GM12878 (cell line): ENCODE measurements around the gene MAPRE3. TPM values are rescaled to one million over a fixed set of nuclear protein-coding genes. Genes with fewer than 3 reads are reported as not detected.

Source experiments
- ATAC-seq: fragments of 200-7000 bp; cut with Tn5 transposase; 3 replicates; pipeline ENCODE4 v1.9.1; 2020; ENCODE audit warnings: mild to moderate bottlenecking, moderate library complexity
- BruUV-seq: library from RNA; stranded (reverse); fragments of 400-500 nt; replicated peaks from 2 replicates; lab custom pipeline; 2021; lab: Mats Ljungman, UMichigan
- CTCF ChIA-PET: fragments of 300-600 bp; sonication (Branson Sonifier 250); formaldehyde crosslinking; extraction: SDS; loops from one replicate; lab custom pipeline; 2021; ENCODE audit warnings: inconsistent platforms; lab: Yijun Ruan, JAX
- POLR2A ChIA-PET: fragments of 350-600 bp; formaldehyde crosslinking; extraction: SDS; loops from one replicate; lab custom pipeline; 2021; ENCODE audit warnings: inconsistent platforms; lab: Charles Lee
- RAD21 ChIA-PET: fragments of 300-600 bp; sonication (Branson Sonifier 250); formaldehyde crosslinking; loops from one replicate; lab custom pipeline; 2023; ENCODE audit warnings: antibody characterized with exemption; ENCODE audit not compliant: unreplicated experiment; lab: Charles Lee
- SMC1A ChIA-PET: fragments of 300-600 bp; sonication (Branson Sonifier 250); formaldehyde crosslinking; loops from one replicate; lab custom pipeline; 2023; ENCODE audit not compliant: unreplicated experiment, uncharacterized antibody; lab: Charles Lee
- DNase-seq: peaks from one replicate; pipeline ENCODE4 v3.0.0-alpha.2; 2011; ENCODE audit warnings: low read depth, low spot score
- FAIRE-seq: peaks from 3 replicates; lab custom pipeline; 2011; peaks lifted over from hg19 to GRCh38; lab: Jason Lieb, UNC
- H2AFZ ChIP-seq: 2 replicates; pipeline ENCODE4 v1.6.0; 2011; ENCODE audit warnings: low read depth, low read length, control low read depth; ENCODE audit not compliant: control insufficient read depth
- H3K27ac ChIP-seq: 2 replicates; pipeline ENCODE4 v1.5.1; 2011; ENCODE audit warnings: control low read depth; ENCODE audit not compliant: control insufficient read depth, insufficient read depth
- H3K27me3 ChIP-seq, 2 experiments: replicated peaks in 1 of 2; 2 replicates each; pipeline versions ENCODE4 v1.6.0 to v1.6.1; 2011; ENCODE audit warnings: low read length in 1 of 2; ENCODE audit not compliant: control insufficient read depth in 2 of 2, insufficient read depth in 2 of 2
- H3K36me3 ChIP-seq, 2 experiments: 2 replicates each; pipeline ENCODE4 v1.5.1; 2011; ENCODE audit warnings: low read length in 1 of 2; ENCODE audit not compliant: control insufficient read depth in 2 of 2, insufficient read depth in 2 of 2
- H3K4me1 ChIP-seq: 2 replicates; pipeline ENCODE4 v1.6.1; 2011; ENCODE audit warnings: mild to moderate bottlenecking, low read length, moderate library complexity, mixed read lengths; ENCODE audit not compliant: control insufficient read depth, insufficient read depth
- H3K4me2 ChIP-seq: 2 replicates; pipeline ENCODE4 v1.6.0; 2011; ENCODE audit warnings: control low read depth; ENCODE audit not compliant: control insufficient read depth, insufficient read depth
- H3K4me3 ChIP-seq: fragments of 200-600 bp; sonication (generic); 2 replicates; pipeline ENCODE4 v1.5.1; 2016
- H3K79me2 ChIP-seq: 2 replicates; pipeline ENCODE4 v1.6.0; 2011; ENCODE audit warnings: low read length; ENCODE audit not compliant: control insufficient read depth, insufficient read depth
- H3K9ac ChIP-seq: 2 replicates; pipeline ENCODE4 v1.8.0; 2011; ENCODE audit warnings: low read length, control low read depth, mixed read lengths; ENCODE audit not compliant: control insufficient read depth, insufficient read depth
- H3K9me3 ChIP-seq: replicated peaks from 3 replicates; pipeline ENCODE4 v1.5.1; 2011; ENCODE audit warnings: mild to moderate bottlenecking, low read length; ENCODE audit not compliant: control insufficient read depth, insufficient read depth
- H4K20me1 ChIP-seq: 2 replicates; pipeline ENCODE4 v1.6.0; 2011; ENCODE audit not compliant: control insufficient read depth, insufficient read depth
- CBFB ChIP-seq: IDR thresholded peaks from 2 replicates; pipeline ENCODE4 v1.6.1; 2016; ENCODE audit warnings: antibody characterized with exemption, low read depth
- CBX5 ChIP-seq: sonication (generic); IDR thresholded peaks from 2 replicates; pipeline ENCODE4 v1.6.1; 2016; ENCODE audit warnings: low read depth, moderate library complexity, mild to moderate bottlenecking, inconsistent platforms
- HDAC2 ChIP-seq: fragments of 200-600 bp; sonication (generic); IDR thresholded peaks from 2 replicates; pipeline ENCODE4 v1.6.1; 2017
- JUND ChIP-seq: IDR thresholded peaks from 2 replicates; pipeline ENCODE4 v1.6.1; 2012; ENCODE audit warnings: low read depth, mild to moderate bottlenecking, low read length, improper control_type of control experiment, moderate library complexity
- SP1 ChIP-seq: IDR thresholded peaks from one replicate; pipeline ENCODE4 v1.6.1; 2011; ENCODE audit warnings: low read depth, low read length
- TAF1 ChIP-seq: IDR thresholded peaks from 2 replicates; pipeline ENCODE4 v1.6.1; 2011; ENCODE audit warnings: mild to moderate bottlenecking, low read depth, low read length, borderline replicate concordance
- TCF7 ChIP-seq: IDR thresholded peaks from 2 replicates; pipeline ENCODE4 v1.6.1; 2014; ENCODE audit warnings: antibody characterized with exemption, borderline replicate concordance
- WGBS: methylation state at CpG from one replicate; pipeline ENCODE4 v1.1.6; 2016; ENCODE audit warnings: low lambda C conversion rate; ENCODE audit not compliant: insufficient replicate concordance, insufficient coverage; ENCODE audit errors: missing lambda C conversion rate; 5-methylcytosine and 5-hydroxymethylcytosine counted together
- in situ Hi-C: fragments of 300-500 bp; cut with MboI; formaldehyde crosslinking; loops from 9 replicates; pipeline ENCODE4 v1.14.3; 2018; ENCODE audit warnings: mixed read lengths
- intact Hi-C: fragments of 100-400 bp; cut with micrococcal nuclease; formaldehyde crosslinking; loops from one replicate; pipeline ENCODE4 v1.14.2; 2022; ENCODE audit not compliant: unreplicated experiment
- polyA plus RNA-seq, 11 experiments: library from polyadenylated mRNA; depleted of rRNA in 4 of 11; unstranded in 6 of 11; stranded (reverse) in 5 of 11; fragments of >200 nt; fragmentation: Nextera tagmentation in 4 of 11; fragmentation: Illumina TruSeq in 1 of 11; extraction: Ambion mirVana in 4 of 11; extraction: Trizol in 1 of 11; gene quantifications; 1 replicate in 1 of 11; 2 replicates in 10 of 11; pipeline versions ENCODE4 v1.2.1 to v1.2.3, GENCODE V29; 2011 to 2016; ENCODE audit warnings: inconsistent platforms in 2 of 11, missing spikeins in 2 of 11, low read depth in 1 of 11
- total RNA-seq, 4 experiments: library from RNA; depleted of rRNA in 3 of 4; stranded (reverse); fragments of >200 nt in 3 of 4; fragmentation: Illumina TruSeq in 1 of 4; extraction: Trizol in 1 of 4; gene quantifications; 2 replicates each; pipeline versions ENCODE4 v1.2.1 to v1.2.3, GENCODE V29; 2013 to 2021
- TF ChIP-seq, protein P1 (sequence below): IDR thresholded peaks from 2 replicates; pipeline ENCODE4 v1.6.1; 2012; ENCODE audit warnings: low read length, inconsistent platforms

Gene MAPRE3
- total and polyA plus RNA-seq, 10 of the 15 experiments (the other 5 are each of a cell fraction or from before 2014, with no cell fraction given): 0.03 to 1.3 (median 0.73) TPM; not detected in 1

DNA sequence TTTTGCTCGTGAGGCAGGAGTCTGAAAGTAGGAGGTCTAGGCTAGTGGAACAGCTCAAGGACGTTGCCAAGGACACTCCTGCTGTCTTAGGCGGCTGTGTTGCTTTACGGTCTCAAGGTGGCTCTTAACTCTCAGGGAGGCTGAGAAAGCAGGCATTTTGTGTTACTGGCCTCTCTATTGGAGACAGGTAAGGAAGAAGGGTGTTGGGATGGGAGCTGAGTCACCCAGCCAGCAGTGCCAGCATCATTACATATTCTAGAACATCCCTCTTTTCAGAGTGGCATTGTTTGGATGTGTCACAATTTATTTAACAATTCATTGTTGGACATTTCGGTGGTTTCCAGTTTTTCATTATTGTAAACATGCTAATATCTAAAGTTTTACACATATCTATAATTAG lies 31.5 kb downstream of the MAPRE3 start:
- ChIA-PET SMC1A (no interaction called here), RAD21 (no interaction called here), CTCF (no interaction called here), POLR2A (no interaction called here)
- H3K9ac ChIP-seq: no peak overlapping the region
- H4K20me1 ChIP-seq: no peaks in the 10 kb centered on the region
- no peaks in the 10 kb centered on the region for H3K9me3 ChIP-seq
- no peak overlapping the region for H2AFZ ChIP-seq
- ATAC-seq (no peak), FAIRE-seq (no peak), DNase-seq (no peak)
- H3K27me3 ChIP-seq: no peaks in the 10 kb centered on the region; a peak in 2 of 4 replicates
- TF ChIP-seq HDAC2: no peak
- TF ChIP-seq CBFB: no peak
- TF ChIP-seq, protein P1, sequence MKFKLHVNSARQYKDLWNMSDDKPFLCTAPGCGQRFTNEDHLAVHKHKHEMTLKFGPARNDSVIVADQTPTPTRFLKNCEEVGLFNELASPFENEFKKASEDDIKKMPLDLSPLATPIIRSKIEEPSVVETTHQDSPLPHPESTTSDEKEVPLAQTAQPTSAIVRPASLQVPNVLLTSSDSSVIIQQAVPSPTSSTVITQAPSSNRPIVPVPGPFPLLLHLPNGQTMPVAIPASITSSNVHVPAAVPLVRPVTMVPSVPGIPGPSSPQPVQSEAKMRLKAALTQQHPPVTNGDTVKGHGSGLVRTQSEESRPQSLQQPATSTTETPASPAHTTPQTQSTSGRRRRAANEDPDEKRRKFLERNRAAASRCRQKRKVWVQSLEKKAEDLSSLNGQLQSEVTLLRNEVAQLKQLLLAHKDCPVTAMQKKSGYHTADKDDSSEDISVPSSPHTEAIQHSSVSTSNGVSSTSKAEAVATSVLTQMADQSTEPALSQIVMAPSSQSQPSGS: no peak
- TF ChIP-seq SP1: no peak
- TF ChIP-seq TCF7: no peak
- no peak for TF ChIP-seq JUND
- no peak for TF ChIP-seq TAF1
- no peak for TF ChIP-seq CBX5
- H3K4me1 ChIP-seq: peaks cover 4% of the 10 kb centered on the region; the same call in 1 of the 2 replicates
- H3K79me2 ChIP-seq: no peaks in the 10 kb centered on the region
- WGBS: 40% methylated on average over 5 of the region's 5 CpGs
- in situ Hi-C loops: no loop called here
- H3K4me3 ChIP-seq: no peak overlapping the region
- no peak overlapping the region for H3K4me2 ChIP-seq
- no TSS peak for BruUV-seq
- H3K36me3 ChIP-seq: no peaks in the 10 kb centered on the region
- H3K27ac ChIP-seq: no peak overlapping the region
- intact Hi-C loops: no loop called here
